ENCODE measurements around the gene PPP1R3E.
A peak's percentile ranks its signal among the peaks of the same experiment; 100 is the strongest.
"Not testable (repeated sequence)": the region's sequence is repeated elsewhere in the genome, so short reads cannot be mapped to it uniquely, and the experiment has no call there.

PPP1R3E gene

GRCh38 chr14:23297611-23298277, 4.9 kb downstream of the PPP1R3E start:
- no peak for DNase-seq

GRCh38 chr14:23297096-23297495, 5.6 kb downstream of the PPP1R3E start:
- peak in 1 of 3 donors; percentile 13 for DNase-seq

- peak in 1 of 3 donors; percentile 17 for DNase-seq
Observed at GRCh38 chr14:23296012-23296777, 6.5 kb downstream of the PPP1R3E start.

- DNase-seq, result peak; percentile 69 to 86 (median 80)
Observed at GRCh38 chr14:23294734-23295561, 7.7 kb downstream of the PPP1R3E start.

- DNase-seq, result peak; percentile 32 to 53 (median 50)
Observed at GRCh38 chr14:23286902-23287479, 15.7 kb downstream of the PPP1R3E start.

GRCh38 chr14:23286020-23286901, 16.4 kb downstream of the PPP1R3E start, which contains the start of gene HOMEZ:
TSS of gene HOMEZ (minus strand) at chr14:23286132. CDS start at chr14:23285952, 180 bp downstream.
- peak; percentile 98 for DNase-seq

- DNase-seq, result no peak
Observed at GRCh38 chr14:23285530-23286019, 17.1 kb downstream of the PPP1R3E start.

- peak; percentile 54 to 59 (median 59) for DNase-seq
Observed at GRCh38 chr14:23284654-23285529, 17.8 kb downstream of the PPP1R3E start.

- DNase-seq, result no peak
Observed at GRCh38 chr14:23281247-23281646, 21.4 kb downstream of the PPP1R3E start.

- DNase-seq, result not testable (repeated sequence)
Observed at GRCh38 chr14:23277928-23278327, 24.7 kb downstream of the PPP1R3E start.

GRCh38 chr14:23277189-23277588, 25.5 kb downstream of the PPP1R3E start:
- no peak for DNase-seq

- no peak for DNase-seq
Observed at GRCh38 chr14:23275412-23275811, 27.2 kb downstream of the PPP1R3E start.

- DNase-seq, result no peak
Observed at GRCh38 chr14:23269193-23269592, 33.5 kb downstream of the PPP1R3E start.

GRCh38 chr14:23260849-23261248, 41.8 kb downstream of the PPP1R3E start:
- DNase-seq, result not testable (repeated sequence)

GRCh38 chr14:23259426-23259825, 43.2 kb downstream of the PPP1R3E start:
- peak; percentile 53 to 68 (median 64) for DNase-seq

- DNase-seq, result no peak
Observed at GRCh38 chr14:23258256-23258655, 44.4 kb downstream of the PPP1R3E start.

- DNase-seq, result peak; percentile 27 to 59 (median 43)
Observed at GRCh38 chr14:23252420-23253333, 50.0 kb downstream of the PPP1R3E start.

- no peak for DNase-seq
Observed at GRCh38 chr14:23252006-23252405, 50.7 kb downstream of the PPP1R3E start.

GRCh38 chr14:23249824-23250223, 52.8 kb downstream of the PPP1R3E start:
- DNase-seq, result no peak

Data from suppressor macrophage treated with lipopolysaccharide for 1 hour (primary cell).